Osteocyte (in vitro differentiated cells): Measurements from ENCODE around the gene ADAMTS14. TPM values are rescaled to one million over a fixed set of nuclear protein-coding genes. Genes with fewer than 3 reads are reported as not detected.

Experiments
- DNase-seq: peaks from one replicate; pipeline ENCODE4 v3.0.0; 2021; ENCODE audit warnings: mixed read lengths; ENCODE audit not compliant: unreplicated experiment; ENCODE audit errors: extremely low spot score
- H3K27ac Mint-ChIP-seq: one replicate; pipeline ENCODE4 v1.8.0; 2021; ENCODE audit warnings: mild to moderate bottlenecking, mixed read lengths; ENCODE audit not compliant: unreplicated experiment
- H3K27me3 Mint-ChIP-seq: one replicate; pipeline ENCODE4 v1.8.0; 2021; ENCODE audit warnings: mixed read lengths; ENCODE audit not compliant: unreplicated experiment
- H3K36me3 Mint-ChIP-seq: one replicate; pipeline ENCODE4 v1.8.0; 2021; ENCODE audit warnings: mixed read lengths; ENCODE audit not compliant: unreplicated experiment
- H3K4me1 Mint-ChIP-seq: one replicate; pipeline ENCODE4 v1.8.0; 2021; ENCODE audit warnings: mixed read lengths; ENCODE audit not compliant: unreplicated experiment
- H3K4me3 Mint-ChIP-seq: one replicate; pipeline ENCODE4 v1.8.0; 2021; ENCODE audit warnings: mild to moderate bottlenecking, moderate library complexity, mixed read lengths; ENCODE audit not compliant: unreplicated experiment
- H3K9me3 Mint-ChIP-seq: one replicate; pipeline ENCODE4 v1.8.0; 2021; ENCODE audit warnings: mixed read lengths; ENCODE audit not compliant: unreplicated experiment
- total RNA-seq: library from RNA; stranded (reverse); gene quantifications from 2 replicates; pipeline ENCODE4 v1.2.1, GENCODE V29; 2021
- TF ChIP-seq, protein P1 (sequence below): fragments of 200-600 bp; sonication (generic); IDR thresholded peaks from 2 replicates; pipeline ENCODE4 v1.5.0; 2021; ENCODE audit warnings: antibody characterized with exemption, mild to moderate bottlenecking, moderate library complexity

The ADAMTS14 gene
- total RNA-seq, 1 donor from 2014 or later = 4.1 TPM

DNA sequence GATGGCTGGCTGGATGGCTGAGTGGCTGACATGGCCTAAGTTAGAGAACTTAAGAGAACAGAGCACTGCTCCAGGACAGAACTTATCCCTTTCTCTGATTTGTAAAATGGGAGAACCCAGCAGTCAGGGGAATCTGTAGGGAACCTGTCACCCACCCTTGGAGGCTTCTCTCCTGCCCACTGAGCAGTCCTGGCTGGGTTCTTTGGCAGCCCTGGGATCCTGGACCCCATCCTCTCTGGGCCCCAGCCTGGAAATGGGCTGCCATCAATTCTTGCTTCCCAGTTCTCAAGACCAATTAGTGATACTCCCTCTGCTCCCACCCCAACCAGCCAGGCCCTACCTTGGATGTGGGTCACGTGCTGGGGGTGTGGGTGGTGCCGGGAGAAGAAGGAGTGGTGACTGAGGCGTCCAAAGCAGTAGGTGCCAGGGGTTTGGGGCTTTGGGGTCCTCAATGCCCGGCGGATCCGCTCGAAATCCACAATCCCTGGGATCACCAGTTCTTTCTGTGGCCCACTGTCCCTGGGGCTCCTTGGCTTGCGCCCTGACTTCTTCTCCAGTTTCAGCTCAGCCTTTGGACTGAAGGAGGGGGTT lies 109.2 kb downstream of the ADAMTS14 start:
- Mint-ChIP-seq H3K36me3 (no peaks in the 10 kb centered on the region), H3K4me1 (no peaks in the 10 kb centered on the region), H3K27ac (no peak overlapping the region), H3K9me3 (no peaks in the 10 kb centered on the region), H3K4me3 (no peak overlapping the region), H3K27me3 (peaks cover 6% of the 10 kb centered on the region)
- no peak for DNase-seq
- TF ChIP-seq, protein P1, sequence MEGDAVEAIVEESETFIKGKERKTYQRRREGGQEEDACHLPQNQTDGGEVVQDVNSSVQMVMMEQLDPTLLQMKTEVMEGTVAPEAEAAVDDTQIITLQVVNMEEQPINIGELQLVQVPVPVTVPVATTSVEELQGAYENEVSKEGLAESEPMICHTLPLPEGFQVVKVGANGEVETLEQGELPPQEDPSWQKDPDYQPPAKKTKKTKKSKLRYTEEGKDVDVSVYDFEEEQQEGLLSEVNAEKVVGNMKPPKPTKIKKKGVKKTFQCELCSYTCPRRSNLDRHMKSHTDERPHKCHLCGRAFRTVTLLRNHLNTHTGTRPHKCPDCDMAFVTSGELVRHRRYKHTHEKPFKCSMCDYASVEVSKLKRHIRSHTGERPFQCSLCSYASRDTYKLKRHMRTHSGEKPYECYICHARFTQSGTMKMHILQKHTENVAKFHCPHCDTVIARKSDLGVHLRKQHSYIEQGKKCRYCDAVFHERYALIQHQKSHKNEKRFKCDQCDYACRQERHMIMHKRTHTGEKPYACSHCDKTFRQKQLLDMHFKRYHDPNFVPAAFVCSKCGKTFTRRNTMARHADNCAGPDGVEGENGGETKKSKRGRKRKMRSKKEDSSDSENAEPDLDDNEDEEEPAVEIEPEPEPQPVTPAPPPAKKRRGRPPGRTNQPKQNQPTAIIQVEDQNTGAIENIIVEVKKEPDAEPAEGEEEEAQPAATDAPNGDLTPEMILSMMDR = no peak

DNA sequence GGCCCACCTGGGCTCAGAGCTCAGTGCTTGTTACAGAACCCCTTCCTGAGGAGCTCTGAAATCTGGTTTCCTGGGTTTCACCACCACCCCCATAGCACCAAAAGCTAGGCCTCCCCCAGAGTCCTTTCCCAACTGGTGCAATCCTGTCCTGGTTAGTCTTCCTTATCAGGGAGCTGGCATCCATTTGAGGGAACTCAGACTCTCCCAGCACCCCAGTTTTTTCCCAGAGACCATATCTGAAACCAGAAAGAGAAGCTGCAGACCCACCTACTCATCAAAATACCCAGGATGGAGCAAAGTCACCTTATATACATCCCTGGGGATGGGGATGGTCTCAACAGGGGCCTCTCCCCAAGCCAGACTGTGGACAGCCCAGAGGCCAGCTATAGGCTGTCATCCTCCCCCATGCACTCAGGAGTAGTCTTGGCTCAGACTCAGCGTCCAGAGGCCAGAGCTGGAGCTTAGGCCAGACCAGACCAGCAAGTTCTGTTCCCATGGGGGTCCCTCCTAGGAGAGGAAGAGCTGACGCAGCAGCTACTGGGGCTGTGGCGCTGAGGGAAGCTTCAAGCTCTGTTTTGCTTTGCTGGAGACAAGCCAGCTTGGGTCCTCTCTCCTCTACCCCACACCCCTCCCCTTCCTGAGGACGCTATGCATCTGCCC lies 109.9 kb downstream of the ADAMTS14 start:
- H3K9me3 Mint-ChIP-seq = no peaks in the 10 kb centered on the region
- no peak overlapping the region for H3K27ac Mint-ChIP-seq
- peaks cover 6% of the 10 kb centered on the region for H3K27me3 Mint-ChIP-seq
- no peaks in the 10 kb centered on the region for H3K36me3 Mint-ChIP-seq
- H3K4me3 Mint-ChIP-seq = no peak overlapping the region
- TF ChIP-seq, protein P1 = no peak
- DNase-seq = no peak
- H3K4me1 Mint-ChIP-seq = peaks cover 2% of the 10 kb centered on the region

DNA sequence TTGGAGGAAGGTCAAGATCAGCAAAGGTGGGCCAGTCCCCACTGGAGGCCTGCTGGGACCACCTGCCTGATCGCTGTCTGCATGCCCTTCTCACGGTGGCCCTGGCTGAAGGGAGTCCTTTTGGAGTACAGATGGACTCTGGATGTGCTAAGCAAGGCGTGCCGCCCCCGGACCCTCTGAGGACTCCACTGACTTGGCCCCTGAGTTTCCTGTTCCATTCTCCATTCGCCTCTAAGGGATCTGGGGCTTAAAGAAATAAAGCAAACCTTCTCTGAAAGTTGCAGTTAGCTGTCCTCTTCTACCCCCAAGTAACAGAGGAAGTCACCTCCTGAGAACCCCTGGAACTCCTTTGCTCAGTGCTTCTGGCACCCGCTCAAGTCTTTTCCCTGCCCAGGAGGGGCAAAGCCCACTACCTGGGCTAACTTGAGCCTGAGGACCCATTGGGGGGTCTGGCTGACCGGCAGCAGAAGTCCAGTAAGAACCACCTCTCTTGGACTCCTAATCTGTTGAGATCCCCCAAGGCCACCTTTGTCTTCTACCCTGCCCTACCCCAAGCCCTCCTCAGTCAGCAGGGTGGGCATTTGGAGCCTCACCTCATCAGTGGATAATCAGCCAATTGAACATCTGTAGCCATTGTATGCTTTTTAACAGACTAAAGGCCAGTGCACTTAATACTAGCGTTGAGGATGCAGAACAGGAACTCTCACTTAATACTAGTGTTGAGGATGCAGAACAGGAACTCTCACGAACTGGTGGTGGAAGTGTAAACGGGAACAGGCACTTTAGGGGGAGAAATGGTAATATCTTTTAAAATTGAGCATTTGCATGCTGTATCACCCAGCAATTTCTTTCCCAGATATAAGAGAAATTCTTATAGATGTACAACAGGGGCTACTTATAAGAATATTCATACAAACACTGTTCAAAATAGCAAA lies 110.7 kb downstream of the ADAMTS14 start:
- no peaks in the 10 kb centered on the region for H3K9me3 Mint-ChIP-seq
- DNase-seq = no peak
- no peak overlapping the region for H3K27ac Mint-ChIP-seq
- TF ChIP-seq, protein P1 = no peak
- peaks cover 2% of the 10 kb centered on the region for H3K4me1 Mint-ChIP-seq
- no peak overlapping the region for H3K4me3 Mint-ChIP-seq
- H3K27me3 Mint-ChIP-seq = peaks cover 8% of the 10 kb centered on the region
- H3K36me3 Mint-ChIP-seq = no peaks in the 10 kb centered on the region

DNA sequence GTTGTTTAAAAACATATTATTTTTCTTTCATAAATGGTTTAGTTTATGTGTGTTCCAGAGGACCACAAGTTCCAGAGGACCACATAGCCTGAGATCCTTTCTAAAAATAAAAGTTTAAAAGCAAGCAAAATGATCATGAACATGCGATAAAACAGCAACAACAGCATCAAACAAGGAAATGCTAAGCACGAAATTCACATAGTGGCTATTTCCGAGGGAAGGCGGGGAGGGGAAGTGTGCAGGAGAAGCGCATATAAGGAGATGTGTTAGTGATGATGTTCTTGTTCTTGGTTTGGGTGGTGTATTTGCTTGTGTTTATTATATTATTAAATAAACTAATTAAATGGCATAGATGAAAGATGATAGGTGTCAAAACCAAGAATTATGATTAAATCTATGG lies 111.7 kb downstream of the ADAMTS14 start:
- no peak for DNase-seq
- TF ChIP-seq, protein P1 = no peak
- Mint-ChIP-seq H3K27me3 (peaks cover 17% of the 10 kb centered on the region), H3K9me3 (no peaks in the 10 kb centered on the region), H3K4me3 (no peak overlapping the region), H3K27ac (no peak overlapping the region), H3K36me3 (no peaks in the 10 kb centered on the region), H3K4me1 (peaks cover 2% of the 10 kb centered on the region)

DNA sequence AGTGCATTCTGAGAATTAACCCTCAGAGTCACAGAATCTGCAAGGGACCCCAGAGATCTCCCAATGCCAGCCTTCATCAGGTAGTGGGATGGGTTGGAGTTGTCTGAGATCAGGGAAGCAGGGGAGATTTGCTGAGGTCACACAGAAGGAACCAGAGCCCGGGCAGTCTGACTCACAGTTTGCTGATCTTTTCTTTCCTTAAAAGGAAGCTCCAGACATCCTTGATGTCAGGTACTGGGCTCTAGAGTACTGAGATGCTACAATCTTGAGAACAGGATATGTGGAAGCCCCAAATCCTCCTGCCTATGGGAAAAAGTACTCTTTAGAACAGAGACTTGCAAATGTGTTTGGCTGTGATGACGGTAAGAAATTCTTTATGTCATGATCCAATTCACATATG lies 112.2 kb downstream of the ADAMTS14 start:
- Mint-ChIP-seq H3K27ac (no peak overlapping the region), H3K27me3 (peaks cover 21% of the 10 kb centered on the region), H3K4me3 (no peak overlapping the region), H3K36me3 (no peaks in the 10 kb centered on the region), H3K9me3 (no peaks in the 10 kb centered on the region), H3K4me1 (peaks cover 2% of the 10 kb centered on the region)
- DNase-seq = no peak
- TF ChIP-seq, protein P1 = no peak
